WI38 (cell line): ENCODE results near the gene NDUFB11.
A peak's percentile ranks its signal among the peaks of the same experiment; 100 is the strongest.
"Not testable (repeated sequence)": the region's sequence is repeated elsewhere in the genome, so short reads cannot be mapped to it uniquely, and the experiment has no call there.

Source experiments
- H3K4me3 ChIP-seq: 2 replicates; pipeline ENCODE4 v1.5.1; 2011; ENCODE audit warnings: low read depth, mild to moderate bottlenecking, control low read depth, low read length
- CTCF ChIP-seq: IDR thresholded peaks from 2 replicates; pipeline ENCODE4 v1.5.1; 2012; ENCODE audit warnings: low read depth, mild to moderate bottlenecking, control low read depth, low read length

The NDUFB11 gene

GRCh38 chrX:47145395-47146120 lies 1.1 kb upstream of the NDUFB11 start:
- no peak for TF ChIP-seq CTCF
- peak overlapping the region; percentile 65 for H3K4me3 ChIP-seq

- peak overlapping the region; percentile 65 for H3K4me3 ChIP-seq
- TF ChIP-seq CTCF: no peak
Measured at GRCh38 chrX:47143894-47144625, 442 bp downstream of the NDUFB11 start.

- H3K4me3 ChIP-seq: no peak overlapping the region
- no peak for TF ChIP-seq CTCF
Measured at GRCh38 chrX:47138171-47138570, 6.3 kb downstream of the NDUFB11 start.

GRCh38 chrX:47135650-47136049 lies 8.9 kb downstream of the NDUFB11 start:
- H3K4me3 ChIP-seq: not testable (repeated sequence)

- no peak overlapping the region for H3K4me3 ChIP-seq
- TF ChIP-seq CTCF: no peak
Measured at GRCh38 chrX:47133493-47133892, 11.0 kb downstream of the NDUFB11 start.

GRCh38 chrX:47129899-47130358 lies 14.6 kb downstream of the NDUFB11 start:
- TF ChIP-seq CTCF: no peak
- peak overlapping the region; percentile 71 for H3K4me3 ChIP-seq

- H3K4me3 ChIP-seq: peak overlapping the region; percentile 71
- TF ChIP-seq CTCF: no peak
Measured at GRCh38 chrX:47129157-47129898, 15.2 kb downstream of the NDUFB11 start.

GRCh38 chrX:47124466-47124865 lies 20.0 kb downstream of the NDUFB11 start:
- not testable (repeated sequence) for H3K4me3 ChIP-seq

- H3K4me3 ChIP-seq: not testable (repeated sequence)
Measured at GRCh38 chrX:47116551-47117110, 27.9 kb downstream of the NDUFB11 start.
